IPS-15b (cell line): ENCODE data around the gene LHX6.
A peak's percentile ranks its signal among the peaks of the same experiment; 100 is the strongest.

Experiments
- H3K27me3 ChIP-seq: one replicate; pipeline ENCODE4 v1.6.1; 2013; ENCODE audit warnings: low read length; ENCODE audit not compliant: control insufficient read depth, insufficient read depth
- H3K36me3 ChIP-seq: one replicate; pipeline ENCODE4 v1.6.1; 2013; ENCODE audit warnings: low read length; ENCODE audit not compliant: control insufficient read depth, insufficient read depth
- H3K4me1 ChIP-seq: one replicate; pipeline ENCODE4 v1.6.1; 2013; ENCODE audit warnings: mild to moderate bottlenecking, low read length; ENCODE audit not compliant: control insufficient read depth, insufficient read depth
- H3K4me3 ChIP-seq: one replicate; pipeline ENCODE4 v1.5.1; 2013; ENCODE audit warnings: low read depth, low read length
- H3K9ac ChIP-seq: one replicate; pipeline ENCODE4 v1.6.1; 2013; ENCODE audit warnings: low read depth, mild to moderate bottlenecking, low read length
- H3K9me3 ChIP-seq: one replicate; pipeline ENCODE4 v1.6.1; 2013; ENCODE audit warnings: mild to moderate bottlenecking, low read length; ENCODE audit not compliant: control insufficient read depth, insufficient read depth

The LHX6 gene

DNA sequence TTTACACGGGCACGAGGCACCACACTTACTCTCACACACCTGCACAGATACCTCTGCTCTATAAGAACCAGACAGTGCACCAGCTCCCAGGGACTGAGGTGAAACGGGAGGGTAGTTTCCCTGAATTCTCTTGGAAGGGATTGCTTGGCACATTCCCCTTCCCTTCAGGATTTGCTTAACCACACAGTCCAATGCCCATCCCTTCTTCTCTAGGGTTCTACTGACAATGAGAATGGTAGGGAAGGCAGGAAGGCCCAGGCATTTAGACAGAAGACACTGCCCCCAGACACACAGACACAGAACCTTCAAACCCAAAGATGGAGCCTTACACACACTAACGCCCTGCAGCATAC, 704 bp upstream of the LHX6 start:
- Histone ChIP-seq H3K4me1 (peaks cover 6% of the 10 kb centered on the region), H3K27me3 (peaks cover 88% of the 10 kb centered on the region), H3K9me3 (no peaks in the 10 kb centered on the region), H3K4me3 (peak overlapping the region; percentile 41), H3K9ac (no peak overlapping the region), H3K36me3 (no peaks in the 10 kb centered on the region)

DNA sequence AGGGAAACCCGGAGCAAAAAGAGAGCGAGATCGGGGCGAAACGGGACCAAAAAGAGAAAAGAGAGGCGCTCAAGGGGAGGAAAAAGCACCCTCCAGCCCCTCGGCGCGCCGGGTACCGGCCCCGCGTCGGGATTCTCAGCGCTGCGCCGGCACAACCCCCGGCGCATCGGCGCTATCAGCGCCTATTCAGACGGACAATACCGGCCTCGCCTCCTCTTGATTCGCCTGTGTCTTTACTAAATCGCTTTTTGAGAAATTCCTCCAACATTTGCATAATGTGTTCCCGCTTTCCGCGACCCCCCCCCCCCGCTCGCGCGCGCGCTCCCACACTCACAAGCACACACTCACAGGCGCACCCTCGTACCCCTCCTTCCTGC, 578 bp downstream of the LHX6 start:
- Histone ChIP-seq H3K36me3 (no peaks in the 10 kb centered on the region), H3K9ac (no peak overlapping the region), H3K4me1 (peaks cover 6% of the 10 kb centered on the region), H3K27me3 (peaks cover 92% of the 10 kb centered on the region), H3K9me3 (no peaks in the 10 kb centered on the region), H3K4me3 (peak overlapping the region; percentile 39)

DNA sequence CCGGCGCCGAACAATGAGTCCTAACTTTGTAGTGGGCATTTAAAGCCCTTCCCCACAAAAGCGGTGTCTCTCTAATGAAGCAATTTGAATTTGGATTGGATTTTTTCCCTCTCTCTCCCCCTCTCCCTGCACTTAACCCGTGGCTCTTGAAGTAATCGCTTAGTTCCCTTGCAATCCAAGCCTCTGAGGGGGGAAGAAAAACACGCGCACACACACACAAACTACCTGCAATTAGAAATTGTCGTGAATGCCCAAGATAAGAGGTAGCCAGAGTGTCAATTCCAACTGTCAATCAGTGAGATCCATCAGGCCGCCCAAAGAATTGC, 1.2 kb downstream of the LHX6 start:
- Histone ChIP-seq H3K27me3 (peaks cover 96% of the 10 kb centered on the region), H3K9me3 (no peaks in the 10 kb centered on the region), H3K36me3 (no peaks in the 10 kb centered on the region), H3K4me1 (peaks cover 6% of the 10 kb centered on the region), H3K4me3 (peak overlapping the region; percentile 39), H3K9ac (no peak overlapping the region)

DNA sequence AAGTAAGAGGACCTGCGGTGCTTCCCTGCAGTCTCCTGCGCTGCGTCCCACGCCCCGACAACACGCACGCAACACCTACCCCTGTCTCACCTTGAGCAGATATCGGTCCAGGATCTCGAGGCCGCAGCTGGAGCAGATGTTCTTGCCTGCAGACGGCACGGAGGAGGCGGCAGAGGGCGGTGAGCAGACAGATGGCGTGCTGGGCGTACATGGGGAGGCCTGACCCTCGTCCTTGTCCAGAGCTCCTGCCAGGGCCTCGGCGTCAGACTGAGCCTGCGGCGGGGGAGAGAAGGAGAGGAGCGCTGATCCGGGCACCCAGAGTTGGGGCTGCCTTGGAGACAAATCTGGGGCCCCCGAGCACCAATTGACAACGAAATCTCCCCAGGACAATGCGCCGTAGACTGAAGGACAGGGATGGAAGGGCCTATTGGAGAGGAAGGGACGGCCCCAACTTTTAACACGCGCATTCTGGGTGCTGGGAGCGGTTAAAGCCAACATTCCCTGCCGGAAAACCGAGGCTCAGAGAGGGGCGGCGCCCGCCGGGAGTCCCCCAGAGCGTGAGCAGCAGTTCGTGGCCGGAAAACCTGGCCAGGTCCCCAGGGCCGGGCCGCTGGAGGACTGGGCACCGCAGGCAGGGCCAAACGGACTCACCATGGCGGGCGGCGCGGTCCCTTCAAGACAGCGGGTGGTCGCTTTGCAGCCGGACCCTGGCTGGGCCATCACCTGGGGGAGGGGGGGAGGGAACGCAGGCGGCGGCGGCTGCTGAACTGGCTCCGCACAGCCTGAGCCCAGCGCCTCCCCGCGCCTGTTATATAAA, 1.8 kb downstream of the LHX6 start:
- Histone ChIP-seq H3K9me3 (no peaks in the 10 kb centered on the region), H3K4me3 (peak overlapping the region; percentile 39), H3K27me3 (peaks cover 98% of the 10 kb centered on the region), H3K4me1 (peaks cover 6% of the 10 kb centered on the region), H3K36me3 (no peaks in the 10 kb centered on the region), H3K9ac (no peak overlapping the region)

DNA sequence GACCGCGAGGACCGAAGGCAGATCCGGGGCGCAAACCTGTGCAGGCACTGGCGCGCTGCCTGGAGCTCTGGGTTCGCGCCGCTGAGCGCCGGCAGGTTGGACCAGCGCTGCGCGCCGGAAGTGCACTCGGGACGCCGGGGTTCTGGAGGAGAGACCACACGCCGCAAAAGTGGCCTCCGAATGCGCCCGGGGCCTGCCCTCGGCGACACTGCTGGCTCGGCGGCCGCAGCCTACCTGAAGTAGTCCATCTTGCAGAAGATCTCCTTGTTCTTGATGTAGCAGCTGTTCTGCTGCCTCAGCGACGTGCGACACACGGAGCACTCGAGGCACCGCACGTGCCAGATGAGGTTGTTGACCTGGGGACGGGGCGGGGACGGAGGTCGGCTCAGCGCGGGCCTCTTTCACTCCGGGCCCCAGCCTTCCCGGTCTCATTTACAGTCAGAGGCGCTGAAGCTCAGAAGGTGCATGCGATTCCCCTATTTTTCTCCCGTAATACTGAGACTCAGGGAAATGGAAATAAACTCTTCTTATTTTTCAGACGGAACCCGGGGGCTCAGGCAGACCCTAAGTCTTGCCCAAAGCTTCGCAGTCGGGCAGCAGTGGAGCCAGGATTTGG, 2.5 kb downstream of the LHX6 start:
- peaks cover 98% of the 10 kb centered on the region for H3K27me3 ChIP-seq
- no peak overlapping the region for H3K9ac ChIP-seq
- H3K36me3 ChIP-seq: no peaks in the 10 kb centered on the region
- peaks cover 8% of the 10 kb centered on the region for H3K4me1 ChIP-seq
- H3K4me3 ChIP-seq: peak overlapping the region; percentile 37
- no peaks in the 10 kb centered on the region for H3K9me3 ChIP-seq

DNA sequence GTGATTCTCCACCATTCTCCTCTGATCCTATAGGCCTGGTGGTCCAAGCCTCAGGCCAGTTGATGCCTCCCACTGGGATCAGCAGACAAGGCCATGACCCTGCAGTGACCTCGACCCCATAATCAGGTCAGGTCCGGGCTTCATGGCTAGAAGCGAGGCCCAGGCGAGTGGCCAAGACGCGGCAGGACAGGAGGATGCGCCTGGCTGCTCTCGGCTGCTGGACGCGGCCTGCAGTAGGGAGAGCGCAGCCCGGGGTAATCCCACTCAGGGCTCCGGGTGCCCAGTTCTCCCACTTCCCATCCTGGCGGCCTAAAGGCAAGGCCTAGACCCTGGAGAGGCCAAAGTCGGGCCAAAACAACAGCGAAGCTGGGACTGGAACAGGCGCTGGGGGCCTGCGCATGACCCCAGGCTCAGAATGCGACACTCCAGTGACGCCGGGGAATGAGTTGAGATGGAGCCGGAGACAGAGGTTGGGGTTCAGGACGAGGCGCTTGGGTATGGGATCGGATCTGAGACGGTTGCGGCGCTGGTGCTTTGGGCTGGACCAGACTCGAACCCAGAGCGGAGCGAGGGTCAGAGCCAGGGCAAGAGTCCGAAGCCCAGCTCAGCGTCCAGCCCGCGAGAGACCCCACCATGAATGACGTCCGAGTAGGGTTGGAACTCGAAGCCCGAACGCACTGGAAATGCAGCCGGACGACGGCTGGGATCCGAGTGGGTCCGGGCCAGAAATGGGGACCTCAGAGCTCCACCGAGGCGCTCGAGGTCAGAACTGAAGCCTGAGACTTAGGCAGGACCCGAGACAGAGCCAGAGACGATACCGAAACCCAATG, 3.2 kb downstream of the LHX6 start:
- H3K4me3 ChIP-seq: peak overlapping the region; percentile 37
- H3K4me1 ChIP-seq: peaks cover 11% of the 10 kb centered on the region
- H3K9me3 ChIP-seq: no peaks in the 10 kb centered on the region
- H3K9ac ChIP-seq: no peak overlapping the region
- no peaks in the 10 kb centered on the region for H3K36me3 ChIP-seq
- peaks cover 96% of the 10 kb centered on the region for H3K27me3 ChIP-seq

DNA sequence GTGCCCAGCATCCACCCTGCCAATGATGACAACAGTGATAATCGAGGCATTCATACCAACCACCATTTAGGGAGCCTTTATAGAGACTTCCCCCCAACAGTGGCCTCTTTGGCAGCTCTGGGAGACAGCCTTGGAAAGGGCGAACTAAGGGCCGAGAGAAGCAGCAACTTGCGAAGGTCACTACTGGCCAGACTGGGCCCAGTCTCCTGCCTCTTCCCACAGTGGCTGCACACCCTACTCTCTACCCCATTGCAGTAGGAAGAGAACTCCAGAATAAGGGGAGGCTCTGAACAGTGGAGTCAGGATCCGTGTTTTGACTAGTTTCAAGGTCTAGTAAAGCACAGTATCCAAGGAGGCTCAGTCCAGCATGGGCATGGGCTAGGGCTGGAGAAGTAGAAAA, 5.3 kb downstream of the LHX6 start:
- H3K36me3 ChIP-seq: no peaks in the 10 kb centered on the region
- peaks cover 13% of the 10 kb centered on the region for H3K4me1 ChIP-seq
- H3K4me3 ChIP-seq: peak overlapping the region; percentile 26
- no peak overlapping the region for H3K9ac ChIP-seq
- peaks cover 97% of the 10 kb centered on the region for H3K27me3 ChIP-seq
- no peaks in the 10 kb centered on the region for H3K9me3 ChIP-seq

DNA sequence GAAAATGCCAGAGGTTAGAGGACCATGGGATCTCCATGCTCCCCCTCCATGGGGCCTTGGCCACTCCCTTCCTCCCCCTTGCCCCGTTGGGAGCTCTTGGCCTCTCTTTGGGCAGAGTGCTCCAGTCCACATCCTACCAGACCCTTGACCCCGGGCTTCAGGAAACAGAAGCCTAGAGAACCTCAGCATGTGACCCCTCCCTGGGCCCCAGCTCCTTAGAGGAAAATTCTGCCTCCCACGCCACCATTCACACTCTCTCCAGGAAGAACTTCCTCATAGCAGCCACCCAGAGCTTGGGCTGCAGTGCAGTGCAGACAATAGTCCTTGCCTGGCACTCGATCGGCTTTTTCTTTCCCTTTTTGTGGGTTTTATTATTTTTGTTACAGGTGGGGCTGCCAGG, 6.0 kb downstream of the LHX6 start:
- H3K27me3 ChIP-seq: peaks cover 98% of the 10 kb centered on the region
- no peaks in the 10 kb centered on the region for H3K9me3 ChIP-seq
- H3K4me1 ChIP-seq: peaks cover 13% of the 10 kb centered on the region
- no peak overlapping the region for H3K9ac ChIP-seq
- H3K4me3 ChIP-seq: peak overlapping the region; percentile 27
- no peaks in the 10 kb centered on the region for H3K36me3 ChIP-seq

DNA sequence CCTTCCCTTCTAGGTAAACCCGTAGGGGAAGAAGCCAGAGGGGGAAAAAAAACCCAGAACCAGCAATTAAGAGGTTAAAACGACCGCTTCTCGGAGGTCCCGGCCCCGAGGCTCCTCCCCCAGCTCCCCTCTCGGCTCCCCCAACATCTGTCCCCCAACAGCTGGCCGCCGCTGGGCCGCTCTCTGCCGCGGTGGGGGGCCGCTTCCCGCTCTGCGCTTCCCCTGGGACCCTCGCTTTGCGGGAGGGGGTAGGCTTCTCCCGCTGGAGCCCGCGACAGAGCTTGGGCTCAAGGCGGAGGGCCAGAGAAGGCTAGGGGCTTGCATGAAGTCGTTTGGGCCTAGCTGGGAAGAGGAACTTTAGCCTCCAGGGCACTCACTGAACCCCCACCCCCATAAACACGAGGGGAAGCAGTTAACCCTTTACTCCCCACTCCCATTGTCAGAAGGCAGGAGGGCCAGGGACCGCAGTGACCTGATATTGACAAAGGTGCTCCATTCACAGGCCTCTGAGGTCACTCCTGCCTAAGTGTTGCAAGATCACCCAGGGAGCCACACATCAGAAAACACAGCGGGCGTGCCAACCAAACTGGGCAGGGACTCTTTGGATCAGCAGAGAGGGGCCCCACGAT, 7.5 kb downstream of the LHX6 start:
- no peaks in the 10 kb centered on the region for H3K9me3 ChIP-seq
- H3K4me1 ChIP-seq: peaks cover 10% of the 10 kb centered on the region
- no peak overlapping the region for H3K9ac ChIP-seq
- peaks cover 99% of the 10 kb centered on the region for H3K27me3 ChIP-seq
- no peaks in the 10 kb centered on the region for H3K36me3 ChIP-seq
- peak overlapping the region; percentile 43 for H3K4me3 ChIP-seq

DNA sequence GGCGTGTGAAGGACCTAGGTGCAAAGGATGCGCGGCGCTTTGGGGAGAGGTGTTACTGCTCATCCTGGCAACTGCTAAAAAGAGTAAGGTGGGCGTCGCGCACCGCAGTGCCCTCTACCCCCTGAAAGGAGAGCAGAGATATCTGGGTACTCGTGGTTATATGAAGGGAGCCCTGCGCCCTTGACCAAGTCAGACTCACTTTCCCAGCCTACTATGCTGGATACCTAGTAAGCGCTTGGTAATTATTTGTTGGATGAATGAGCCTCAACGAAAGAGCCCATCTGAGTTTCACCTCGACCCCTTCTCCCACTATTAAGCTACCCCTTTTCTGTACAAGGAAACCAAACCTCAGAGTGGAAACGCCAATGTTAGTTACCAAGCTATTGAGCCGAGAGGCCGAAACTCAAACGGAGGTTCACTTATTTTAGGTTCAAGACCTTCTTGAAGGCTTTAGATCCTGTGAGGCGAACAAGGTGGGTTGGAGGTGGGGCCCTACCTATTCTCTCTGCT, 8.0 kb downstream of the LHX6 start:
- H3K4me3 ChIP-seq: peak overlapping the region; percentile 43
- H3K27me3 ChIP-seq: peaks cover 99% of the 10 kb centered on the region
- H3K36me3 ChIP-seq: no peaks in the 10 kb centered on the region
- H3K9ac ChIP-seq: no peak overlapping the region
- peaks cover 10% of the 10 kb centered on the region for H3K4me1 ChIP-seq
- H3K9me3 ChIP-seq: no peaks in the 10 kb centered on the region

DNA sequence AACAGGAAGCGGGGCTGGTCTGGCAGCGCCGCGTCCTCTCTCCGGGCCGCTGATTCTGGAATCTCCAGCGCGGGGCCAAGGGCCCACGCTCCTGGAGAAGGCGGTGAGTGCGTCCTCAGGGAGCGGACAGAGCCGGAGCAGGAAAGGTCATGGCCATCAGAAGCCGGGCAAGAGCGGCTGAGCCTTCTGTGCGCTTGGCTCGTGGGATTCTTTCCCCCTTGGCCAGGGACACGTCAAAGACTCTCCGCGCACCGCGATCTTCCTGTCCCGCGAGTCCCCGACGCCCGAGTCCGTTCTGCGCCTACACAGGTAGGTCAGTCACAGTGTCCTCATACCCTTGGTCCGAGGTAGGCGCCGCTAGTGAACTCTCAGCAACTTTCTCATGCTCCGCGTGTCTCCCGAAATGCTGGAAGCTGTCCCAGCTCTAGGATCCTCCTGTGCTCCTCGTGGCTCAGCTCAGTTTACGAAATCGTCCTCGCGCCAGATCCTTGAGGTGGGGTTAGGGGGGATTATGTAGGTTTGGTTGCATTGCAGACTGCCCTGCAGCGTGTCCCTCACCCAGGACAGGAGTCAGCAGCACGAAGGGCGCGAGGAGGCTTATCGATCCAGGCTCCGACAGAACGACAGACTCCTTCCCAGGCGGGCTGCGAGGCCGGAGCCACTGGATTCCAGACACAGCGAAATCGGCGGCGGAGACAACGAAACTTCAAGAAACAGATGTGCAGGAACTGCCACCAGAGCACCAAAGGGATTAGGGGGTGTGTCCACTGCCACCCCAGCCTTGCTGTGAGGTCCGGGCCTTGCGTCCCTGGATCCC, 8.7 kb downstream of the LHX6 start:
- no peak overlapping the region for H3K9ac ChIP-seq
- H3K4me1 ChIP-seq: peaks cover 10% of the 10 kb centered on the region
- peak overlapping the region; percentile 43 for H3K4me3 ChIP-seq
- no peaks in the 10 kb centered on the region for H3K9me3 ChIP-seq
- H3K36me3 ChIP-seq: no peaks in the 10 kb centered on the region
- H3K27me3 ChIP-seq: peaks cover 99% of the 10 kb centered on the region
